ENCODE results near the gene VAX1.
"Not testable (repeated sequence)": the region's sequence is repeated elsewhere in the genome, so short reads cannot be mapped to it uniquely, and the experiment has no call there.

The VAX1 gene

GRCh38 chr10:117137911-117138642 lies at the start of gene VAX1:
Gene VAX1, minus strand, starts transcription at chr10:117138270. Its CDS starts 214 bp downstream, at chr10:117138056.
- DNase-seq (ENCODE audit: low read depth), result peak; percentile 31

GRCh38 chr10:117186832-117187615 lies 49.0 kb upstream of the VAX1 start:
- peak; percentile 19 for DNase-seq (ENCODE audit: low read depth)

GRCh38 chr10:117185817-117186216 lies 47.7 kb upstream of the VAX1 start:
- not testable (repeated sequence) for DNase-seq (ENCODE audit: low read depth)

GRCh38 chr10:117184821-117185220 lies 46.8 kb upstream of the VAX1 start:
- DNase-seq (ENCODE audit: low read depth), result no peak

GRCh38 chr10:117184296-117184695 lies 46.2 kb upstream of the VAX1 start:
- no peak for DNase-seq (ENCODE audit: low read depth)

DNA sequence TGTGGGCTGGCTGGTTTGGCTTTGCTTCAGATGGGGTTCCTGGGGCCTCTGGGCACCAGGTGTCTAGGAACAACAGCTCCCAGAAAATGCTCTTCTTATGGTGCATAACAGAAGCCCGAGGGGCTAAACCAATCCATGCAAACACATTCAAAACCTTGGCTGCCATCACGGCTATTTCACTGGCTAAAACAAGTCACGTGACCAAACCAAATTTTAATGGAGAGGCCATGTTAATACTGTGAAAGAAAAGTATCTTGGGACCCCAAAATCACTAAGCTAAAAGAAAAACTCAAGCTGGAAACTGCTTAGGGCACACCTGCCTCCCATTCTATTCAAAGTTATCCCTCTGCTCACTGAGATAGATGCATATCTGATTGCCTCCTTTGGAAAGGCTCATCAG lies 40.1 kb upstream of the VAX1 start:
- no peak for DNase-seq (ENCODE audit: low read depth)

DNA sequence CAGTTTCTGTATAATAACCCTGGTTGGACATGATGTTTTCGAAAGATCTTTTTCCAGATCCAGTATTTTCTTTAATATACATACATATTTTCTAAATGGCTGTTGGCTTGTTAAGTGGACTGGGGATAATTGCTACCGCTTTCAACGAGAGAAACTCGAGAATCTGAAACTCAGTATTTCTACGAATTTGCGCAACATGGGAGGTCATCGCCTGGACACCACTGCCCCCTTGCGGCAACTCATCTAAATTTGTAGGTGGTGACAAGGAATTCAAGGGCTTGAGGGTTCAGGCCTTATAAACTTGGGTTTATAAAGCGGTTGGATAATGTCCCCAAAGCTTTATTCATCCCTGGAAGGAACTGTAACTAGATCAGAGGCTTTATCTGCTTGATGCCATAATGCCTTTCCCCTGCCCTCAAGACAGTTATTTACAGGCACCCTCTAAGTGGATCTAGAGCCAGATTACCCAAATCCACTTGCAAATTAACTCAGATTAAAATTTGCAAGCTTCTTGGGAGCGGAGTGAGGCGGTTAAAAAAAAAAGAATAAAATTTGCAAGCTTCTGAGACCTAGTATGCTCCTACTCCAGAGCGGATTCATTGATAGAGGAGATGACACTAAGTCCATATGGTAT lies 37.9 kb upstream of the VAX1 start:
- peak; percentile 72 for DNase-seq (ENCODE audit: low read depth)

DNA sequence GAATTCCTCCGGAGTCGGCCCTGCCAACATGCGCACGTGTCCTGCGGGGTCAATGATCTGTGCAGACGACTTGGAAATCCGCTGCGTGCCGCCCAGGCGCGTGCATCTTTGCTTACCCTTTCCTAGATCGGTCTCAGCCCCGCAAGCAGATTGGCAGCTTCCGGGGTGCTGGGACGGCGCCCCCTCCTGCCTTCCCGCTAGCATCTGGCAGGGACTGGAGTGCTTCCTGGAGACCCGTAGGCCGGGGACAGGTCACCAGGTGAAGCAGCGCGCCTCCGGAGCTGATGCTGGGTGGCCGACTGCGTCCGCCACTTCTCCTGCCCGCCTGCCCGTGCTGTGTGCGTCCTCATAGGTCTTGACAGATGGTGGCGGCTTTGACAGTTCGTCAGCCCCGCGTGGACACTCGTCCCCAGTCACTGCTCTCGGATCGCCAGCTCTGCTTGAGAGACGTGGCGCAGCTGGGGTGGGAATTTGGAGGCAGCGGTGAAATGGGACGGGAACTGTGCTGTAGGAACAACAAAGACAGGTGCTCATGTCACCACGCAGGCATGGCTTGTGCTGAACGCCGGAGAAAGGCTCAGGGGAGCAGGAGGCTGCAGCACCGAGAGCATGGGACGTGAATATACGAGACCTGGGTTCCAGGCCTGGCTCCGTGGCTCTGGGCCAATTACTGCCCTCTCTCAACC lies 37.3 kb upstream of the VAX1 start:
- DNase-seq (ENCODE audit: low read depth), result no peak

DNA sequence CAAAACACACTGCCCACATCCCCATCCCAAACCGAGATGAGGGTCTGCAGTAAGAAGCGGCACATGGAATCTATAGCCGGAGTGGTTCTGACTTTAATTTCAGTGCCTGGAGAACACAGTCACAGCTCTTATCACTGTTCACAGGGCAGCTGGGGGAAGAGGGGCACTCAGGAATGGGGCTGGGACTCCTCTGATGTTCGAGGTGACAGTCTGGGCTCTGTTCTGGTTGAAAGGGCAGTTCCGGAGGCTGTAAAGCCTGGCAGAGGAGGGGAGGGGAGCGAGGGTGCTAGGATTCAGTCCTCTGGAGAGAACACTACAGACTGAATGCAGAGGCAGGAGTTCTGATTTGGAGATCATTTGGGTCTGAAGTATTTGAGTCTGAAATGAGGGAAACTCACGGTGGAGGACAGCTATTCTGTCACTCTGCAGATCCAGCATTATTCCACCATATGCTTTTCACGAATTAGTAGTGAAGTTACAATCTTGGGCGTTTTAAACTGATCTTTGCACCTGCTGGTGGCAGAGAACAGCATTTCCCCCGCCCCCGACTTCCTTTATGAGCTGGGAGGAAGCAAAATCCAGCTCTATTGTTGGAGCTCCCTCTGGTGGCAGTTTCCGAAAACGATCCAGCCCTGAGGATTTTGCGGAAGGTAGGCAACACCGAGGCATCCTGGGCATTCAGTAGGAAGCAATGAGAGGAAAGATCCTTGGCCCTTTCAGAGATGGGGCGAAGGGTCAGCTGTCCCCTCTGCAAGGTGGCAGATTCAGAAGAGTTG lies 36.6 kb upstream of the VAX1 start:
- DNase-seq (ENCODE audit: low read depth), result peak; percentile 75

- DNase-seq (ENCODE audit: low read depth), result peak; percentile 11
These were observed 32.2 kb upstream of the VAX1 start for GRCh38 chr10:117170244-117170643.

DNA sequence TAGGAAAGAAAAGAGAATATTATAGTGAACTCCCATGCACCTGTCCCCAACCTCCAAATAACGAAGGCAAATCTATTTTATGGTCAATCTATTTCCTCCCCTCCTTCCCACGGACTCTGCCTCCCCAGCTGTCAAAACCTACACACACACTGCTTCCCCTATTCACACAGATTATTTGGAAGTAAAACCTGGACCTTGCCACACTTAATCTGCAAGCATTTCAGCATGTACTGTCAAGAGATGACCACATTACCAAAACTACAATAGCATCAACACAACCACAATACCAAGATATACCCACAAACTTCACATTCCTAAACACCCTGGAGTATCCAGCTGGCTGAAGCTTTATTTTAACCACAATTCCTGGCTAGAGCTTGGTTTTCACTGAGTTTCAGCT lies 31.4 kb upstream of the VAX1 start:
- no peak for DNase-seq (ENCODE audit: low read depth)

DNA sequence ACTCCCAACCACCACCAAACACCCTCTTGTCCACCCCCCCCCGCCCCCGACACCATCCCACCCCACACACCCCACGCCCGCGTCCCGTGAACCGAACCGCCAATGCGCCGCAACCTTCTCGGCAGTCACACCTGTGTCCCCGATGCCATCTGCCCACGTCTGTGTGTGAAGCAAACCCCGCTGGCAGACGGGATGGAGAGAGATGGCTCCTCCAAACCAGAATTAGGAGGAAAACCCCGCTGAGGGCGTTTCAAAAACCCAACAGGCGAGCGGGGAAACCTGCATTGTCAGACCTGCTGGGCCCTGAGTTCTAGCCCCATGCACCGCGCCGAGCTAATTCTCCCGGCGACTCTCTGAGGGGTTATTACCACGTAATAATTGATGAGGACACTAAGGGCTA lies 30.7 kb upstream of the VAX1 start:
- DNase-seq (ENCODE audit: low read depth), result no peak

GRCh38 chr10:117167789-117168674 lies 30.0 kb upstream of the VAX1 start:
- peak; percentile 43 for DNase-seq (ENCODE audit: low read depth)

DNA sequence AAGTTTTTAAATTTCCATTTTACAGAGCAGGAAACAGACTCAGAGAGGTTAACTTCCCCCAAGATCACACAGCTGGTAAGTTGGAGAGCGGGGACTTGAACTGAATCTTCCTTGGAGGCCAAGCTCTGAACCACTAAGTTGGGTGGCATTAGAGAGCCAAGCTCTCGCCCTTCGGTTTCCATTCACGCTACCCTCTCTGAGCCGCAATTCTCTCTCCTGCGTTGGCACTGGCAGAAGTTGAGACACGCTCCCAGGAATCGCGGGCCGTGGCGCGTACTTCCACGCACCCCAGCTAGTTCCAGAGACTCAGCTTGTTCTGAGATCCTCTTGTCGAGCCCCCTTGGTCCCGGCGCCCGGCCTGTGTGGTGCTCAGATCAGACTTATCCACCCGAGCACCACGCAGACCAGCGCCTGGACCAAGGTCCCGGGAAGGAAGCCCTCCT lies 29.3 kb upstream of the VAX1 start:
- DNase-seq (ENCODE audit: low read depth), result no peak

GRCh38 chr10:117166418-117167345 lies 28.6 kb upstream of the VAX1 start:
- no peak for DNase-seq (ENCODE audit: low read depth)

DNA sequence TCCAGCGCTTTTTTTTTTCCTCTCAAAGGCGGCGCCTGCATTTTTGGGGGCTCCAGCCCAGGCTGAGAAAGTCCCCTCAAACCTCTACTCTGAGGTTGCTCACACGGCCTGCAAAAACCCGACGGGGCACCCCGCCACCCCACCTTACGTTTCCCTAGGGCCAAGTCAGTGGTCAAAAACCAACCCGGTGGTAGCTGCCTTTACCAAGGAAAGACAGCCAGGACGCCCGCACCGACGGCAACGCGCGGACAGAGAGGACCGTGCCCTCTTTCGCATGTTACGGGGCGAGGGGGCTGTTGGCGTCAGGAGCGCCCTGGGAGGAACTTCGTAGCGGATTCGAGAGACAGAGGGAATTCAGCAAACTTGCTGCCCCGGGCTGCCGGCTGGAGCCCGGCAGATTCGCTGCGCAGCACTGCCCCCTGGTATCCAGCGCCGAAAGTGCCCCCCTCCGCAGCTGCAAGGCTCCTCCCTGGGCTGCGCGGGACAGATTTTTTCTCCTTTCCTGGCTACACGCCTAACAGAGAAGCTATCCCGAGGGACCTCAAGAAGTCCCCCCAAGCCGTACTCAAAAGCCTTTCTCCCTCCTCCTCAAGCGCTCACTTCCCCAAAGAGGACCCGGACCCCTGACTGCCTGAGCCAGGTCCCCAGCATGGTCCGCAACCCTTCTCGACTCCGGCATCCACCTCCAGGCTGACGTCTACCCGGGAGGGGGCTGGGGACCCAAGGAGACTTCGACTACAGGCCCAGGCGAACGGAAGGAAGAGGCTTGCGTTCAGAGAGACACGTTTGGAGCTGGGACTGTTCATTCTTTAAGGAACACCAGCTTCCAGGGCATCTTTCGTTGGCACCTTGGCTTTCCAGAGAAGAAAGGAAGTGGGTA lies 27.7 kb upstream of the VAX1 start:
- DNase-seq (ENCODE audit: low read depth), result peak; percentile 41

DNA sequence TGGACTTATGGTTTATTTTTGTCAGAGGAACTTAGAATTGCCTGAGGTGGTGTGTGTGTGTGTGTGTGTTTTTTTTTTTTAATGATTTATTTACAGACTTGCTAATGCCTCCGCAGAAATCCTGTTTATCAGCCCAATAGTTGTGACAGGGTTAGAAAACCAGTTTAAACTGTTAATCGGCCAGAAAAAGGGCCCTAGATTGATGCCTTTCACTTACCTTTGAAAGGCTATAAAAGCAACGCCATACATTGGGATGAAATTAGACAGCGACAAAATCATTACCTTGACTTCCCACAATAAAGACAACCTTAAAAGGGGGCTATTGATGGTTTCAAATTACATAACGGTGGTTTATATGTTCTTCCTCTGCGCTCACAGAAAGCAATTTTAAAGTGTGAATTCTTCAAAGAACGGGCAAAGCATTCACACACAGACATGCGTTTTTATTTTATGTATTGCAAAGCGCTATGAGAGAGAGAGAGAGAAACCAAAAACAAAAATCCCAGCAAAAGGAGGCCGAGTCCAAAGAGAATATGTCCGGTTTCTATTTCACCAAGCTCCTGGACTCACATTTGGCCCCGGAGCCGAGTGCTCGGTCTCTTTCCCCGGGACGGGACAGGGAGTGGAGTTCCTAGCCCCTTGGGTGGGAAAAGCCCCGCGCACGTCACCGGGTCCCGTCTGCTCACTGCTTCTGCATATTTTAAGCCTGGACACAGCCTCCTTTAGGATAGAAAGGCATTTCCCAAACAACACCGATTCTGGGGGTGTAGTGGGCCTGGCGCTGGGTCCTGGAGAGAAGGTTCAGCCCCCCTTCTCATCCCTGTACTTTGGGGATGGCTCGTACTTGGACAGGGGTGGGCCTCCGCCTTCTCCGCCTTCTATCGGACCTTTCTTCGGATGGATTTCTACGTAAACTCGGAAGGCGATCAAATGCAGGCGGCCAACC lies 26.8 kb upstream of the VAX1 start:
- DNase-seq (ENCODE audit: low read depth), result no peak

Data from EH (cell line).